Bronchial epithelial cell (primary cell): ENCODE measurements around the gene MRM3. TPM values are rescaled to one million over a fixed set of nuclear protein-coding genes. Genes with fewer than 3 reads are reported as not detected.
"Not testable (repeated sequence)": the region's sequence is repeated elsewhere in the genome, so short reads cannot be mapped to it uniquely, and the experiment has no call there.

Experiments
- DNase-seq: peaks from one replicate; pipeline ENCODE4 v3.0.0-alpha.2; 2010; ENCODE audit warnings: low read depth
- FAIRE-seq: peaks from 2 replicates; lab custom pipeline; 2011; peaks lifted over from hg19 to GRCh38; lab: Jason Lieb, UNC
- H3K27me3 ChIP-seq: 2 replicates; pipeline ENCODE4 v1.5.1; 2011; ENCODE audit warnings: low read length; ENCODE audit not compliant: control insufficient read depth, insufficient read depth
- H3K36me3 ChIP-seq: 2 replicates; pipeline ENCODE4 v1.5.1; 2011; ENCODE audit warnings: low read length; ENCODE audit not compliant: control insufficient read depth, insufficient read depth
- H3K4me3 ChIP-seq: 2 replicates; pipeline ENCODE4 v1.5.1; 2011; ENCODE audit warnings: mild to moderate bottlenecking, low read depth, low read length, control low read depth
- total RNA-seq: library from RNA; depleted of rRNA; stranded (reverse); fragments of >200 nt; gene quantifications from 2 replicates; pipeline ENCODE4 v1.2.1, GENCODE V29; 2014
- TF ChIP-seq, protein P1 (sequence below): IDR thresholded peaks from 2 replicates; pipeline ENCODE4 v1.5.1; 2011; ENCODE audit warnings: mild to moderate bottlenecking, moderate library complexity, low read length, control low read depth, inconsistent platforms; ENCODE audit not compliant: insufficient read depth, severe bottlenecking

Gene MRM3
- total RNA-seq, 1 donor from 2014 or later, result 22.4 TPM

DNA sequence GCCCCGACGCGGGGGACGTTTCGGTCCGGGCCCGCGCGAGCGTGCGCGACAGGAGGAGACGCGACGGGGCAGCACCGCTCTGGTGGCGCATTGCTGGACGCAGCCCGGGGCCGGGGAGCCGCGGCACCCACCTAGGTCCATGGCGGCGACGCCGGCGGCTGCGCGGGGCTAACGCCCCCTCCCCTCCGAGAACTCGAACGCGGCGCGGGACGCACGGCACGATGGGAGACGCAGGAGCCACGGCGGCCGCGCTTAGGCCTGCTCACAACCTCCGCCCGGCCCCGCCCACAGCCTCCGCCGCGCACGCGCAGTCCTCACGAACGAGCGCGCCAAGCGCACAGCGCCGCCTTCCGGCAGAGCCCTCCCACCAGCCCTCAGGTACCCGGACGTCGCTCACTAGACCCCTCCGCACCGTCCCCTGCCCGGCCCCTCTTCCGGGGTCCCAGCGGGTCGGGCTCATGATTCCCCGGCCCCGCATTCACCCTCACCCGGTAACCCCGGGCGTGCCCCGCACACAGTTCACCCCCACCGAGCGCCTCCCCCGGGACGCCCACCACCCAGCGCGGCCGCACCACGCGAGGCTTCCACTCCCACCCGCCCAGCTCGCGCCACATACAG is 30.0 kb upstream of the MRM3 start, which contains the start of gene GEMIN4:
TSS of gene GEMIN4 (minus strand) at position 263 of the 618 bp plus-strand sequence. CDS start at position 141, 122 bp downstream.
- Histone ChIP-seq H3K36me3 (peaks cover 5% of the 10 kb centered on the region), H3K27me3 (no peaks in the 10 kb centered on the region), H3K4me3 (peak within 1 kb of the TSS; percentile 73)
- FAIRE-seq (no peak), DNase-seq (peak; percentile 64)
- TF ChIP-seq, protein P1, sequence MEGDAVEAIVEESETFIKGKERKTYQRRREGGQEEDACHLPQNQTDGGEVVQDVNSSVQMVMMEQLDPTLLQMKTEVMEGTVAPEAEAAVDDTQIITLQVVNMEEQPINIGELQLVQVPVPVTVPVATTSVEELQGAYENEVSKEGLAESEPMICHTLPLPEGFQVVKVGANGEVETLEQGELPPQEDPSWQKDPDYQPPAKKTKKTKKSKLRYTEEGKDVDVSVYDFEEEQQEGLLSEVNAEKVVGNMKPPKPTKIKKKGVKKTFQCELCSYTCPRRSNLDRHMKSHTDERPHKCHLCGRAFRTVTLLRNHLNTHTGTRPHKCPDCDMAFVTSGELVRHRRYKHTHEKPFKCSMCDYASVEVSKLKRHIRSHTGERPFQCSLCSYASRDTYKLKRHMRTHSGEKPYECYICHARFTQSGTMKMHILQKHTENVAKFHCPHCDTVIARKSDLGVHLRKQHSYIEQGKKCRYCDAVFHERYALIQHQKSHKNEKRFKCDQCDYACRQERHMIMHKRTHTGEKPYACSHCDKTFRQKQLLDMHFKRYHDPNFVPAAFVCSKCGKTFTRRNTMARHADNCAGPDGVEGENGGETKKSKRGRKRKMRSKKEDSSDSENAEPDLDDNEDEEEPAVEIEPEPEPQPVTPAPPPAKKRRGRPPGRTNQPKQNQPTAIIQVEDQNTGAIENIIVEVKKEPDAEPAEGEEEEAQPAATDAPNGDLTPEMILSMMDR, result peak; percentile 100

DNA sequence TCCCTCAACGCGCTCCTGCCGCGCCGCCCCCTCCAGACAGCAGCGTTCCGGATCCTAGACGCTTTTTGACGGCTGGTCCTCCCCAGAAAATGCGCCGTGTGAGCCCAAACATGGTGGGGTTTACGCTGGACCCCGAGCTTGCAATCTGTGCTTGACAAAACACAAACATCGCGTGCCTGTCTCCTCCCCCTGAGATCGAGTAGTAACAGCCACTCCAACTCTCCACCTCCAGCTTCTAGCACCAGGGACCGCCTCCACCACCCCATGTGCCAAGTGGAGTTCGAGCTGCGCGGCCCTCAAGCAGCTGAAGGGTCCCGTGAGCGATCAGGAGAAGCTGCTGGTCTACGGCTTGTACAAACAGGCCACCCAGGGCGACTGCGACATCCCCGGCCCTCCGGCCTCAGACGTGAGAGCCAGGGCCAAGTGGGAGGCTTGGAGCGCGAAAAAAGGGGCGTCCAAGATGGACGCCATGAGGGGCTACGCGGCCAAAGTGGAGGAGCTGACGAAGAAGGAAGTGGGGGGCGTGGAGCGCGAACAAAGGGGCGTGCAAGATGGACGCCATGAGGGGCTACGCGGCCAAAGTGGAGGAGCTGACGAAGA is 29.4 kb upstream of the MRM3 start:
- DNase-seq (no peak), FAIRE-seq (no peak)
- peak overlapping the region; percentile 73 for H3K4me3 ChIP-seq

DNA sequence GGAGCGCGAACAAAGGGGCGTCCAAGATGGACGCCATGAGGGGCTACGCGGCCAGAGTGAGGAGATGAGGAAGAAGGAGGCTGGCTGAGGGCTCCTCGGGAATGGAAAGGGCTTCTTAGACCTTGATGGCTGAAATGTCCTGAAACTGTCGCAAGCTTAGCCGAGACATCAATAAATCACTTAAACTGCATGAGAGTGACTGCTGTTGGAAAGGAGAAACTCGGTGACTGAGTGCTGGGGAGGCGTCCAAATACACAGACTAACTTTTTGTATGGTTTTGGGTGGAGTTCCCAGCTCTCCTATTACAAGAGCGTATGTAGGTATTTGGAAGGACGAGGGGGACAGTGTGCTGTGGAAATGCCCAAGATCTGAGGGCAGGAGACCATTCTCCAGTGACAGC is 28.7 kb upstream of the MRM3 start:
- Histone ChIP-seq H3K36me3 (peaks cover under 1% of the 10 kb centered on the region), H3K4me3 (no peak overlapping the region), H3K27me3 (no peaks in the 10 kb centered on the region)
- TF ChIP-seq, protein P1, result no peak
- FAIRE-seq (no peak), DNase-seq (no peak)

More for the DNA sequence above, 29.4 kb upstream of the MRM3 start:
- Histone ChIP-seq H3K36me3 (peaks cover 1% of the 10 kb centered on the region), H3K27me3 (no peaks in the 10 kb centered on the region)
- TF ChIP-seq, protein P1, result no peak

DNA sequence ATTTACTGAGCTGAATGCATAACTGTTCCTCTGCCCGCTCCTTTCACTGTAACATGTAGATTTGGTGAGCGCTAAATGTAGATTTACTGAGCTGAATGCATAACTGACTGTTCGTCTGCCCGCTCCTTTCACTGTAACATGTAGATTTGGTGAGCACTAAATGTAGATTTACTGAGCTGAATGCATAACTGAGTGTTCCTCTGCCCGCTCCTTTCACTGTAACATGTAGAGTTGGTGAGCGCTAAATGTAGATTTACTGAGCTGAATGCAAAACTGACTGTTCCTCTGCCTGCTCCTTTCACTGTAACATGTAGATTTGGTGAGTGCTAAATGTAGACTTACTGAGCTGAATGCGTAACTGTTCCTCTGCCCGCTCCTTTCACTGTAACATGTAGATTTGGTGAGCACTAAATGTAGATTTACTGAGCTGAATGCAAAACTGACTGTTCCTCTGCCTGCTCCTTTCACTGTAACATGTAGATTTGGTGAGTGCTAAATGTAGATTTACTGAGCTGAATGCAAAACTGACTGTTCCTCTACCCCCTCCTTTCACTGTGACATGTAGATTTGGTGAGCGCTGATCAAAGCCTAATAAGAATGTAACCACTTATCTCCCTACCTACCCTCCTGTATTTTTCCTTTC is 26.7 kb upstream of the MRM3 start:
- not testable (repeated sequence) for FAIRE-seq, H3K27me3 ChIP-seq, DNase-seq, H3K4me3 ChIP-seq, H3K36me3 ChIP-seq

DNA sequence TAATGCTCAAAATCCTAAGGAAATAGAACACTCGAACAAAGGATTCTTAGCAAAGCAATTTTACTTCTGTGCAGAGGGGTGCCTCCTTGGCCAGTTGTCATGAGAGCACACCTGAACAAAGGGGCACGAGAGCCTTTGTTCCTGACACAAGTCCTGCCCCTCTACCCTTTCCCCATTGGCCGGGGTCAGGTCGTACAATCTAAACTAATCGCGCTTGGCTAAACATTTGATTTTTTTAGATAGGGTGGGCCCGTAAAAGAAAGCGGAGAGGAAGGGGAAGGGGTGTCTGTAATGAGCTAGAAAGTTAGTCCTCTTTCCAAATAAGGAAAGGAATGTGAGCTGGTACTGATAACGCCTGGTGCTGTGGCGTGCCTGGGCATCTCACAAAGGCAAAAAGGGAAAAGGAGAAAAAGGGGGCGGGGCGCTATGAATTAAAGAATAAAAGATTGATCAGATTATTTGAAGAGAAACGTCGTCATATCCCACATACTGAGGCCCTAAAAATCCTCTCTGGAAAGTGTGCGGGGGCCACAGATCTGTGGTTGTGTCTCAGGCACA is 26.1 kb upstream of the MRM3 start:
- not testable (repeated sequence) for H3K27me3 ChIP-seq, H3K4me3 ChIP-seq, H3K36me3 ChIP-seq, FAIRE-seq
- peak; percentile 39 for DNase-seq

DNA sequence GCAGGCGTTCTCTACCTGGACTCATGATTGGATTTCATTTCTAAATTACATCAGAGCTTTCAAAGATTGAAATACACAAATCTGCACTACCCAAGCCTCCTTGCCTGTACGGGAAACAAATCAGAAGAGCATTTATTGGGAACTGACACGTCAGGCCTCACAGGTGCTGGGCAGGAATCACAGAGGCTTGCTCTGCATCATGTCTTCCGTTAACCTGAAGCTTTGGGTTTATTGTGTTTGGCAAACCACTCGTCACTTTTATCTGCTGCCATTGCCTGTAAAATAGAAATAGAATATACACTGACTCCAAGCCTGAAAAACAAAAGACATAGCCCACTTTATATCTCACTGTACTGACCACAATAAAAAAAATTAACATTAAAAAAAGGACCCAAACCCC is 22.2 kb upstream of the MRM3 start:
- peaks cover 8% of the 10 kb centered on the region for H3K36me3 ChIP-seq
- DNase-seq (no peak), FAIRE-seq (no peak)
- H3K27me3 ChIP-seq, result no peaks in the 10 kb centered on the region
- TF ChIP-seq, protein P1, result no peak
- no peak overlapping the region for H3K4me3 ChIP-seq
